HepG2 (cell line): ENCODE results near the gene ARPC1B. TPM values are rescaled to one million over a fixed set of nuclear protein-coding genes. Genes with fewer than 3 reads are reported as not detected.

Source experiments
- GTF2F1 ChIP-seq: fragments of 150-350 bp; IDR thresholded peaks from 2 replicates; pipeline ENCODE4 v1.6.1; 2014; ENCODE audit warnings: low read length
- PHB2 ChIP-seq: fragments of 450-650 bp; IDR thresholded peaks from 2 replicates; pipeline ENCODE4 v1.6.1; 2018; ENCODE audit not compliant: partially characterized antibody
- ZNF180 ChIP-seq: sonication (generic); formaldehyde crosslinking; IDR thresholded peaks from 2 replicates; pipeline ENCODE4 v1.4.0; 2020; ENCODE audit warnings: low read depth, missing genetic modification reagents, borderline replicate concordance
- ZNF577 ChIP-seq: sonication (generic); formaldehyde crosslinking; IDR thresholded peaks from 2 replicates; pipeline ENCODE4 v1.4.0; 2020; ENCODE audit warnings: mild to moderate bottlenecking, low read depth, missing genetic modification reagents, borderline replicate concordance
- polyA plus RNA-seq, 8 experiments: library from polyadenylated mRNA; depleted of rRNA in 3 of 8; stranded (reverse) in 7 of 8; unstranded in 1 of 8; fragments of >200 nt; fragmentation: Illumina TruSeq in 4 of 8; extraction: Trizol in 4 of 8; gene quantifications; 2 replicates each; pipeline versions ENCODE4 v1.2.1 to v1.2.3, GENCODE V29; 2011 to 2016; ENCODE audit warnings: low read depth in 4 of 8, missing spikeins in 1 of 8, mixed read lengths in 1 of 8; ENCODE audit not compliant: insufficient read depth in 1 of 8
- total RNA-seq, 5 experiments: library from RNA; depleted of rRNA; stranded (reverse); fragments of >200 nt; fragmentation: Illumina TruSeq; extraction: Trizol; gene quantifications; 2 replicates each; pipeline ENCODE4 v1.2.3, GENCODE V29; 2016; ENCODE audit warnings: low read depth in 1 of 5
- TF ChIP-seq, protein P1 (sequence below): sonication (generic); formaldehyde crosslinking; conservative IDR thresholded peaks from 2 replicates; pipeline ENCODE4 v1.4.0; 2020; ENCODE audit warnings: missing genetic modification reagents
- TF ChIP-seq, protein P2 (sequence below): sonication (generic); formaldehyde crosslinking; IDR thresholded peaks from 2 replicates; pipeline ENCODE4 v1.8.0; 2022; ENCODE audit warnings: missing genetic modification reagents, low read depth, mild to moderate bottlenecking, borderline replicate concordance
- TF ChIP-seq, protein P3 (sequence below): sonication (generic); formaldehyde crosslinking; IDR thresholded peaks from 2 replicates; pipeline ENCODE4 v1.4.0; 2020; ENCODE audit warnings: low read depth, mild to moderate bottlenecking, missing genetic modification reagents
- TF ChIP-seq, protein P4 (sequence below), 2 experiments: fragments of 450-650 bp in 1 of 2; sonication (generic) in 1 of 2; formaldehyde crosslinking in 1 of 2; IDR thresholded peaks; 2 replicates each; pipeline versions ENCODE4 v1.6.1 to v1.8.0; 2016 to 2022; ENCODE audit warnings: antibody characterized with exemption in 1 of 2, mild to moderate bottlenecking in 1 of 2, missing genetic modification reagents in 1 of 2
- TF ChIP-seq, protein P5 (sequence below): IDR thresholded peaks from 2 replicates; pipeline ENCODE4 v1.6.1; 2016; ENCODE audit warnings: control low read depth
- TF ChIP-seq, protein P6 (sequence below): IDR thresholded peaks from 2 replicates; pipeline ENCODE4 v1.6.1; 2016

ARPC1B gene
- total and polyA plus RNA-seq, 2 of the 13 experiments (the other 11 are each of a cell fraction or from before 2014, with no cell fraction given) = 72.9 to 89.1 TPM

DNA sequence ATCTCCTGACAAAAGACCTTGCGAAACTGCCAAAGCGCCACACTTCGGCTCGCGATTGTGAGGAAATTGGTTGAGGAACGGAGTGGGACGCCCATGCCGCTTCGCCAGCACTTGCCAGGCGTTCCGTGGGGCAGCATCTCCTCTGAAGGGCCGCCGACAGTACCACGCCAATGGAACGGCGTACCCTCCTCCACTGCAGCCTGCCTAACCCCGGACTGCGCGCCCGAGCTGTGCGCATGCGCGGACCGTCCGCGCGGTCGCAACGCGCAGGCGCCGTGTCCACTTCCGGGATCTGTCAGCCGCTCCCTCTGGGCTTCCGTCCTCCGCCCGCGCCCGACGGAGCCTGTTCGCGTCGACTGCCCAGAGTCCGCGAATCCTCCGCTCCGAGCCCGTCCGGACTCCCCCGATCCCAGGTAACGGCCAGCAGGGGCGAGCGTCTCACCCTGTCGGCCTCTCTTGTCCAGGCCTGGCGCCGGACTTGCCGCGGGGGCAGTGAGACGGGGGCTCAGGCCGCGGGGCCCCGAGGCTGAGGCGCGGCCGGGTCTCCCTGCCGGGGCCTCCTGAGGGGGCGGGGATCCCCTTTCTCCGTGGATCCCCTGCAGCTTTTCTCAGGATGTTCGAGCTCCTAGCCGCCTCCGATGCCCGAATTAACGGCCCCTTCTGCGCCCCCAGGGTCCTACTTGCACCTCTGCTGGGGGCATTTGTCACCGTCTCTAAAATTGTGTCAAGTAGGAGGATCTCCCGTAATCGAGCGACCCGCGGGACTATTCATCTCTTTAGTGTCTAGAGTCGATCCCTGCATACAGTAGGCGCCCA, 48.7 kb upstream of the ARPC1B start, which contains the start of gene ARPC1A (continued):
- TF ChIP-seq, protein P1, sequence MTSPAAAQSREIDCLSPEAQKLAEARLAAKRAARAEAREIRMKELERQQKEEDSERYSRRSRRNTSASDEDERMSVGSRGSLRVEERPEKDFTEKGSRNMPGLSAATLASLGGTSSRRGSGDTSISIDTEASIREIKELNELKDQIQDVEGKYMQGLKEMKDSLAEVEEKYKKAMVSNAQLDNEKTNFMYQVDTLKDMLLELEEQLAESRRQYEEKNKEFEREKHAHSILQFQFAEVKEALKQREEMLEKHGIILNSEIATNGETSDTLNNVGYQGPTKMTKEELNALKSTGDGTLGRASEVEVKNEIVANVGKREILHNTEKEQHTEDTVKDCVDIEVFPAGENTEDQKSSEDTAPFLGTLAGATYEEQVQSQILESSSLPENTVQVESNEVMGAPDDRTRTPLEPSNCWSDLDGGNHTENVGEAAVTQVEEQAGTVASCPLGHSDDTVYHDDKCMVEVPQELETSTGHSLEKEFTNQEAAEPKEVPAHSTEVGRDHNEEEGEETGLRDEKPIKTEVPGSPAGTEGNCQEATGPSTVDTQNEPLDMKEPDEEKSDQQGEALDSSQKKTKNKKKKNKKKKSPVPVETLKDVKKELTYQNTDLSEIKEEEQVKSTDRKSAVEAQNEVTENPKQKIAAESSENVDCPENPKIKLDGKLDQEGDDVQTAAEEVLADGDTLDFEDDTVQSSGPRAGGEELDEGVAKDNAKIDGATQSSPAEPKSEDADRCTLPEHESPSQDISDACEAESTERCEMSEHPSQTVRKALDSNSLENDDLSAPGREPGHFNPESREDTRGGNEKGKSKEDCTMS (CRISPR knock-in tag) = no peak
- TF ChIP-seq ZNF180 (CRISPR knock-in tag) = no peak; the same call in 1 of the 2 replicates
- TF ChIP-seq PHB2 = no peak
- TF ChIP-seq, protein P2, sequence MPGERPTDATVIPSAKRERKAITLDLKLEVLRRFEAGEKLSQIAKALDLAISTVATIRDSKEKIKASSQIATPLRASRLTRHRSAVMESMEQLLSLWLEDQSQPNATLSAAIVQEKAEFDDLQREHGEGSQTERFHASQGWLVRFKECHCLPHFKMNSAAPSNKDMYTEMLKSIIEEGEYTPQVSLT = no peak
- TF ChIP-seq, protein P3, sequence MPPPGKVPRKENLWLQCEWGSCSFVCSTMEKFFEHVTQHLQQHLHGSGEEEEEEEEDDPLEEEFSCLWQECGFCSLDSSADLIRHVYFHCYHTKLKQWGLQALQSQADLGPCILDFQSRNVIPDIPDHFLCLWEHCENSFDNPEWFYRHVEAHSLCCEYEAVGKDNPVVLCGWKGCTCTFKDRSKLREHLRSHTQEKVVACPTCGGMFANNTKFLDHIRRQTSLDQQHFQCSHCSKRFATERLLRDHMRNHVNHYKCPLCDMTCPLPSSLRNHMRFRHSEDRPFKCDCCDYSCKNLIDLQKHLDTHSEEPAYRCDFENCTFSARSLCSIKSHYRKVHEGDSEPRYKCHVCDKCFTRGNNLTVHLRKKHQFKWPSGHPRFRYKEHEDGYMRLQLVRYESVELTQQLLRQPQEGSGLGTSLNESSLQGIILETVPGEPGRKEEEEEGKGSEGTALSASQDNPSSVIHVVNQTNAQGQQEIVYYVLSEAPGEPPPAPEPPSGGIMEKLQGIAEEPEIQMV (CRISPR knock-in tag) = peak; percentile 93; the same call in 1 of the 2 replicates
- TF ChIP-seq, protein P4, sequence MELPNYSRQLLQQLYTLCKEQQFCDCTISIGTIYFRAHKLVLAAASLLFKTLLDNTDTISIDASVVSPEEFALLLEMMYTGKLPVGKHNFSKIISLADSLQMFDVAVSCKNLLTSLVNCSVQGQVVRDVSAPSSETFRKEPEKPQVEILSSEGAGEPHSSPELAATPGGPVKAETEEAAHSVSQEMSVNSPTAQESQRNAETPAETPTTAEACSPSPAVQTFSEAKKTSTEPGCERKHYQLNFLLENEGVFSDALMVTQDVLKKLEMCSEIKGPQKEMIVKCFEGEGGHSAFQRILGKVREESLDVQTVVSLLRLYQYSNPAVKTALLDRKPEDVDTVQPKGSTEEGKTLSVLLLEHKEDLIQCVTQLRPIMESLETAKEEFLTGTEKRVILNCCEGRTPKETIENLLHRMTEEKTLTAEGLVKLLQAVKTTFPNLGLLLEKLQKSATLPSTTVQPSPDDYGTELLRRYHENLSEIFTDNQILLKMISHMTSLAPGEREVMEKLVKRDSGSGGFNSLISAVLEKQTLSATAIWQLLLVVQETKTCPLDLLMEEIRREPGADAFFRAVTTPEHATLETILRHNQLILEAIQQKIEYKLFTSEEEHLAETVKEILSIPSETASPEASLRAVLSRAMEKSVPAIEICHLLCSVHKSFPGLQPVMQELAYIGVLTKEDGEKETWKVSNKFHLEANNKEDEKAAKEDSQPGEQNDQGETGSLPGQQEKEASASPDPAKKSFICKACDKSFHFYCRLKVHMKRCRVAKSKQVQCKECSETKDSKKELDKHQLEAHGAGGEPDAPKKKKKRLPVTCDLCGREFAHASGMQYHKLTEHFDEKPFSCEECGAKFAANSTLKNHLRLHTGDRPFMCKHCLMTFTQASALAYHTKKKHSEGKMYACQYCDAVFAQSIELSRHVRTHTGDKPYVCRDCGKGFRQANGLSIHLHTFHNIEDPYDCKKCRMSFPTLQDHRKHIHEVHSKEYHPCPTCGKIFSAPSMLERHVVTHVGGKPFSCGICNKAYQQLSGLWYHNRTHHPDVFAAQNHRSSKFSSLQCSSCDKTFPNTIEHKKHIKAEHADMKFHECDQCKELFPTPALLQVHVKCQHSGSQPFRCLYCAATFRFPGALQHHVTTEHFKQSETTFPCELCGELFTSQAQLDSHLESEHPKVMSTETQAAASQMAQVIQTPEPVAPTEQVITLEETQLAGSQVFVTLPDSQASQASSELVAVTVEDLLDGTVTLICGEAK (IDR thresholded peaks at IDR 0.05) = no peak
- TF ChIP-seq, protein P4 (CRISPR knock-in tag; IDR thresholded peaks at IDR 0.05) = peak; percentile 84
- TF ChIP-seq, protein P5, sequence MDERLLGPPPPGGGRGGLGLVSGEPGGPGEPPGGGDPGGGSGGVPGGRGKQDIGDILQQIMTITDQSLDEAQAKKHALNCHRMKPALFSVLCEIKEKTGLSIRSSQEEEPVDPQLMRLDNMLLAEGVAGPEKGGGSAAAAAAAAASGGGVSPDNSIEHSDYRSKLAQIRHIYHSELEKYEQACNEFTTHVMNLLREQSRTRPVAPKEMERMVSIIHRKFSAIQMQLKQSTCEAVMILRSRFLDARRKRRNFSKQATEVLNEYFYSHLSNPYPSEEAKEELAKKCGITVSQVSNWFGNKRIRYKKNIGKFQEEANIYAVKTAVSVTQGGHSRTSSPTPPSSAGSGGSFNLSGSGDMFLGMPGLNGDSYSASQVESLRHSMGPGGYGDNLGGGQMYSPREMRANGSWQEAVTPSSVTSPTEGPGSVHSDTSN = no peak
- TF ChIP-seq GTF2F1 = no peak
- no peak for TF ChIP-seq ZNF577 (CRISPR knock-in tag)
- TF ChIP-seq, protein P6, sequence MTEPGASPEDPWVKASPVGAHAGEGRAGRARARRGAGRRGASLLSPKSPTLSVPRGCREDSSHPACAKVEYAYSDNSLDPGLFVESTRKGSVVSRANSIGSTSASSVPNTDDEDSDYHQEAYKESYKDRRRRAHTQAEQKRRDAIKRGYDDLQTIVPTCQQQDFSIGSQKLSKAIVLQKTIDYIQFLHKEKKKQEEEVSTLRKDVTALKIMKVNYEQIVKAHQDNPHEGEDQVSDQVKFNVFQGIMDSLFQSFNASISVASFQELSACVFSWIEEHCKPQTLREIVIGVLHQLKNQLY = no peak
